Renal cortex interstitium (tissue), 11 donors: ENCODE measurements around the gene SCARB1. TPM values are rescaled to one million over a fixed set of nuclear protein-coding genes. Genes with fewer than 3 reads are reported as not detected.
"Not testable (repeated sequence)": the region's sequence is repeated elsewhere in the genome, so short reads cannot be mapped to it uniquely, and the experiment has no call there.

ENCODE experiments used
- DNase-seq, 11 donors: peaks; one replicate each; pipeline ENCODE4 v3.0.0-alpha.2; 2013; ENCODE audit warnings: low read depth in 9 of 11, low spot score in 4 of 11; ENCODE audit errors: extremely low read depth in 1 of 11
- polyA plus RNA-seq, 3 donors: library from polyadenylated mRNA; unstranded; fragments of 120-200 nt; gene quantifications; one replicate each; pipeline ENCODE4 v1.2.1, GENCODE V29; 2013; ENCODE audit not compliant: insufficient read length in 3 of 3

SCARB1 gene
- polyA plus RNA-seq, 3 donors: 22.4 to 27.6 (median 22.9) TPM

DNA sequence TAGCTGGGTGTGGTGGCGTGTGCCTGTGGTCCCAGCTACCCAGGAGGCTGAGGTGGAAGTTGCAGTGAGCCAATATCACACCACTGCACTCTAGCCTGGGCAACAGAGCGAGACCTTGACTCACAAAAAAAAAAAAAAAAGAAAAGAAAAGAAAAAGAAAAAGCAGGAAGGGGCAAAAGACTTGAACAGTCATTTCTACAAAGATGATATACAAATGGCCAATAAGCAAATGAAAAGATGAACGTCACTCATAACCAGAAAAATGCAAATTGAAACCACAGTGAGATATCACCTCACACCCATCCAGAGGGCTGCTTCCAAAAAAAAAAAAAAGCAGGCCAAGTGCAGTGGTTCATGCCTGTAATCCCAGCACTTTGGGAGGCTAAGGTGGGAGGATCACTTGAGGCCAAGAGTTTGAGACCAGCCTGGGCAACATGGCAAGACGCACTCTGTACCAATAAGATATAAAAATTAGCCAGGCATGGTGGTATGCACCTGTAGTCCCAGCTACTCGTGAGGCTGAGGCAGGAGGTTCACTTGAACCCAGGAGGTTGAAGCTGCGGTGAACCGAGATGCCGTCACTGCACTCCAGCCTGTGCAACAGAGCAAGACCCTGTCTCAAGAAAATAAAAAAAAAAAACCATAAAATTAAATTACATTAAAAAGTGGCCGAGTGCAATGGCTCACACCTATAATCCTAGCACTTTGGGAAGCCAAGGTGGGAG lies 30.3 kb upstream of the SCARB1 start:
- no peak for DNase-seq

DNA sequence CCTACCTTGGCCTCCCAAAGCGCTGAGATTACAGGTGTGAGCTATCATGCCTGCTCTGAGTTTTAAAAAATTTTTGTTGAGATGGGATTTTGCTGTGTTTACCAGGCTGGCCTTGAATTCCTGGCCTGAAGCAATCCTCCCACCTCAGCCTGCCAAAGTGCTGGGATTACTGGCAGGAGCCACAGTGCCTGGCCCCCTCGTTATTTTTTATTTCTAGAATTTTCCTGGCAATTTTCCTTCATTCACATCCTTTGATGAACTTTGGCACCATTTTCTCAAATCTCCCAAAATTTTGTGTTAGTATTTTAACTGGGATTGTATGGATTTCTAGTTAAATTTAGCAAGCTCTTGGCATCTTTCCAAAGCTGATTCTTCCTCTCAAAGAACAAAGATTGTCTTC lies 24.6 kb upstream of the SCARB1 start:
- DNase-seq: no peak

- DNase-seq: not testable (repeated sequence)
These were observed 24.1 kb upstream of the SCARB1 start for GRCh38 chr12:124887766-124888165.

DNA sequence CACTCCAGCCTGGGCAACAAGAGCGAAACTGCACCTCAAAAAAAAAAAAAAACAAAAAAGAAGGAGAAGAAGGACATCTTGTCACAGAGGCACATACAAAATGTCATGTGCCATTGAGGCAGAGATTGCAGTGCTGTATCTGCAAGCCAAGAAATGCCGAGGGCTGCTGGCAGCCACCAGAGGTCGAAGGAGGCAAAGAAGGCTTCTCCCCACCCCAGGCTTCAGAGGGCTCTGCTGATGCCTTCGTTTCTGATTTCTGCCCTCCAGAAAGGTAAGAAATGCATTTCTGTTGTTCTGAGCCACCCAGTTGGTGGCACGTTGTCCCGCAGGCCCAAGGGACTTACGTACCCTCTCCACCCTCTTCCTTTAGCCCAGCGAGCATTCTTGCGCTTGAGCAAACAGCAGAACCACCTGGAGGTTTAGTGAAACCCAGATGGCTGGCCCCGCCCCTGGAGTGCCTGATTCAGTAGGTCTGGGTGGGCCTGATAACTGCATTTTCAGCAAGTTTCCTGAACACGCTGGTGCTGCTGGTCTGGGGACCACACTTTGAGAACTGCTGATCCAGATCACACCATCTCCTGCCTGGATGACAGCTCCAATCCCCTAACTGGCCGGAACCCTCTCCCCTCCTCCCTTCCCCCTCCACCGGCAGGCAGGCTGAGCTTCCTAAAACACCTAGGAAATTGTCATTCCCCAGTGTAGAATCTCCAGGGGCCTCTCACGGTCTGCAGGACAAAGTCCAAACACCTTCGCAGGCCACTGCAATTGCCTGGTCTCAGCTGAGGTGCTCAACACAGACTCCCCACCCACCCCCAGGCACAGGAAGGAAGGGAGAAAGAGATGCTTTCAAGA lies 21.1 kb upstream of the SCARB1 start:
- peak in 1 of 11 donors; percentile 46 for DNase-seq

DNA sequence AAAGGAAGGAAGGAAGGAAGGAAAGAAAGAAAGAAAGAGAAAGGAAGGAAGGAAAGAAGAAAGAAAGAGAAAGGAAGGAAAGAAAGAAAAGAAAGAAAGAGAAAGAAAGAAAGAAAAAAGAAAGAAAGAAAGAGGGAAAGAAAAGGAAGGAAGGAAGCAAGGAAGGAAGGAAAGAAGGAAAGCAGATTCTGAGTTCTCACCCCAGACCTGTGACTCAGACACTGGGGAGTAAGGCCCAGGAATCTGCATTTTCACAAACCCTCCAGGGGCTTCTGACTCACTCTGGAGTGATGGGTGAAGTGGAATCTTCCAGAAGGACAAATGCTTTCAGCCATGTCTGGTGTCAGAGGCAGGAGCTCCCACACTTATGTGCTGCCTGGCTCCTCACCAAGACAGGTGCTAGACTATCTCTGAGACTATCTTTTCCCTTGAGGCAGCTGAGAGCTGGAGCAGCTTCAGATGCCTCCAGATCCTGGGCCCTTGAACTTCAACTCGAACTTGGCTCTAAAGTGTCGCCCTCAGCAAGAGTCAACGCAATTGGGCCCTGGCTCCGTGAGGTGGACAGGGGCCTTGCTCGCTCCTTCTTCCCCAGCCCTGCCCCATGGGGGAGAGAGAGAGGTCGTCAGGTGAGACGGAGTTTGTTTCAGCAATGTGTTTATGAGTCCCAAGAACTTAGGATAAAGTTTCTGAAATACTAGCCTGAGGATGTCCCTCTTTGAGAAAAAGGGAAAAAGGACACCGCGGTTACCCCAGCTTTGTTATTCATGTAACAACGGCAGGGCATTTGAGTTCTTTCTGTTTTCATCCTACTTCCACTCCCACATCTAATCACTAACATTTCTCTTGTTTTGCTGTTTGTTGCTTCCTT lies 19.8 kb upstream of the SCARB1 start:
- peak in 2 of 11 donors; percentile 33 to 35 for DNase-seq

DNA sequence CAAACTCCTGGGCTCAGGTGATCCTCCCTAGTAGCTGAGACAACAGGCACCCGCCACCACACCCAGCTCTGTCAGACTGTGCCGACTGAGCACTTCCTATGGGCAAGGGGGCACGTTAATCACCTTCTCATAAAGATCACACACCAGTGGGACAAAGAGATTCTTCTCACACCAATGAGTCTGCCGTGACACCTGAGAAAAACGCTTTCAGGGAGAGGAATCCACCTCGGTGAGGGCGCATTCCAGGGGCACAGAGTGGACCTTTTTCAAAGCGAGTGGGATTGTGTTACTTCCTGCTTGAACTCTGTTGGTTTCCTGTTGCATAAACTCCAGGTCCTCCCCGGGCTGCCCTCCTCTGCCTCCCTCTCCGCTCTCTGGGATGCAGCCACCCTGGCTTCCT lies 17.5 kb upstream of the SCARB1 start:
- DNase-seq: peak in 6 of 11 donors; percentile 47 to 75 (median 56)

- DNase-seq: not testable (repeated sequence)
These were observed 16.7 kb upstream of the SCARB1 start for GRCh38 chr12:124880335-124880734.

GRCh38 chr12:124878795-124879516 lies 15.3 kb upstream of the SCARB1 start:
- no peak for DNase-seq

- DNase-seq: no peak
These were observed 13.8 kb upstream of the SCARB1 start for GRCh38 chr12:124877423-124877822.

DNA sequence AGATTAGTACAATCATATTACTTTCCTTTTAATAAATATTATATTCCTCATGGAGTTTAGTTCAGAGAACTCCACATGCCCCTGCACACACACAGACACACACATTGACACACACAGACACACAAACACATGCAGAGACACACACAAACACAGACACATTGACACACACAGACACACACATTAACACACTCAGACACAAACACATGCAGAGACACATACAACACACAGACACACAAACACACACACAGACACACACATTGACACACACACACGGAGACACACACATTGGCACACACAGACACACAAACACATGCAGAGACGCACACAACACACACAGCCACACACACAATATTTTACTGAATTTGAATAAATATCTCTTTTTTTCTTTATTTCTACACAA lies 12.5 kb upstream of the SCARB1 start:
- DNase-seq: no peak

DNA sequence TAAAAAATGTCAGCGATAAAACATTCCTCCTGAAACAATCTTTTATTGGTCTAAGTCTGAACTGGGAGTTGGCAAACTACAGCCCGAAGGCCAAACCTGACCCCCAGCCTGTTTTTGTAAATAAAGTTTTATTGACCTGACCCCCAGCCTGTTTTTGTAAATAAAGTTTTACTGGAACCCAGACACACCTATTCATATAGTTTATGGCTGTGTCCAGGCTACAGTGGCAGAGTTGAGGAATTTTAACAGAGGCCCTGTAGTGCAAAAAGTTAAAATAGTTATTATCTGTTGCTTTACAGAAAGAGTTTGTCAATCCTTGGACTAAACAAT lies 12.1 kb upstream of the SCARB1 start:
- no peak for DNase-seq

- DNase-seq: no peak
These were observed 11.5 kb upstream of the SCARB1 start for GRCh38 chr12:124874988-124875802.

- no peak for DNase-seq
These were observed 10.5 kb upstream of the SCARB1 start for GRCh38 chr12:124874188-124874587.

DNA sequence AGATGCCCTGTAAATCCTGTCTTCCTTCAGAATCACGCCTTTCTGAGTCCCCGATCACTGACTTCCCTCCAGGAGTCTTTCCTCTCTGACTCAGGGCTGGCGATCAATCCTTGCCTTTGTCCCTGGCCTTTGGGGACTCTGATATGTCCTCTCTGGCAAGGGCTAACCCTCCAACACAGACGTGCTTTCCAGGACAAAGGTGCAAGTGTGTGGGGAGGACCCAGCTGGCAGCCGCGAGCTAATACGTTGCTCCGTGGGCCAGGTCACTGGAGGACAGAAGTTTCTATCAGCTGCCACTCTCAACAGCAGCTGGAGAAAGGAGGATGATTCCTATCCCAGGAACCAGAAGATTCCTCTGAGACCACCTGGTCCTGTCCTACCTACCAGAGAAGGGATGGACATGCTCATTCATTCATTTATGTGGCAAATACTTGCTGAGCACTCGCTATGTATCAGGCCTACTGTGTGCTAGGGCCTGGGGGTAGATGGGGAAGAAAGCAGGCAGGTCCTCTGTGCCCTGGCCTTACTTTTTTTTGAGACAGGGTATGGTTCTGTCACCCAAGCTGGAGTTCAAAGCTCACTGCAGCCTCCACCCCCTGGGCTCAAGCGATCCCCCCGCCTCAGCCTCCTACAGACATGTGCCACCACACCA lies 8.5 kb upstream of the SCARB1 start:
- no peak for DNase-seq

GRCh38 chr12:124871297-124871696 lies 7.6 kb upstream of the SCARB1 start:
- no peak for DNase-seq

GRCh38 chr12:124870515-124870914 lies 6.9 kb upstream of the SCARB1 start:
- no peak for DNase-seq

- no peak for DNase-seq
These were observed 5.5 kb upstream of the SCARB1 start for GRCh38 chr12:124869059-124869665.
